Right lobe of liver (tissue), 4 donors: Measurements from ENCODE around the gene SEPTIN3.

Source experiments
- CTCF ChIP-seq, 4 donors: fragments of 200-600 bp in 3 of 4; fragments of 450-650 bp in 1 of 4; IDR thresholded peaks; one replicate each; pipeline versions ENCODE4 v1.5.1 to v1.8.0; 2016 to 2022; ENCODE audit warnings: antibody characterized with exemption in 4 of 4, mild to moderate bottlenecking in 2 of 4
- POLR2A ChIP-seq: fragments of 450-650 bp; IDR thresholded peaks from one replicate; pipeline ENCODE4 v1.6.1; 2017; ENCODE audit warnings: antibody characterized with exemption, mild to moderate bottlenecking
- donor health status: DM: no; HTN: no; CAD: no.
- donor health status: DM: no; HTN: no; CAD: no.
- donor health status: DM: no; HTN: yes; CAD: no.

GRCh38 chr22:41991111-41991510 is 21.9 kb downstream of the SEPTIN3 start:
- TF ChIP-seq CTCF (IDR thresholded peaks at IDR 0.05), result no peak
- no peak for TF ChIP-seq POLR2A
